K562 treated with DMSO at 1 percent for 12 hours (cell line): Measurements from ENCODE around the gene SLC34A3. TPM values are rescaled to one million over a fixed set of nuclear protein-coding genes. Genes with fewer than 3 reads are reported as not detected.

Experiments used
- total RNA-seq: library from RNA; unstranded; fragments of 300-600 nt; gene quantifications from 2 replicates; pipeline ENCODE4 v1.2.3, GENCODE V29; 2022; ENCODE audit not compliant: insufficient read depth

Gene SLC34A3
- total RNA-seq, 1 experiment from 2014 or later = not detected

Other genes with a start within 250 kb of the SLC34A3 start
- not detected in 2 replicates for gene LCNL1, start 247.9 kb upstream of the SLC34A3 start, total RNA-seq
- gene PAXX, start 238.5 kb upstream of the SLC34A3 start, total RNA-seq = 91.4 and 99.8 TPM in 2 replicates
- gene CLIC3, start 234.3 kb upstream of the SLC34A3 start, total RNA-seq = not detected in 2 replicates
- gene ABCA2, start 202.7 kb upstream of the SLC34A3 start, total RNA-seq = 5.4 and 10.9 TPM in 2 replicates
- not detected in 2 replicates for gene FUT7, start 198.8 kb upstream of the SLC34A3 start, total RNA-seq
- gene NPDC1, start 184.7 kb upstream of the SLC34A3 start, total RNA-seq = 1.0 and 4.3 TPM in 2 replicates
- not detected in 2 replicates for gene ENTPD2, start 176.8 kb upstream of the SLC34A3 start, total RNA-seq
- 17.4 and 28.8 TPM in 2 replicates for gene SAPCD2, start 160.3 kb upstream of the SLC34A3 start, total RNA-seq
- gene UAP1L1, start 153.4 kb upstream of the SLC34A3 start, total RNA-seq = 5.9 and 8.8 TPM in 2 replicates
- 47.0 and 51.4 TPM in 2 replicates for gene MAN1B1, start 143.9 kb upstream of the SLC34A3 start, total RNA-seq
- gene DPP7, start 116.2 kb upstream of the SLC34A3 start, total RNA-seq = 194 and 200 TPM in 2 replicates
- gene GRIN1, start 91.7 kb upstream of the SLC34A3 start, total RNA-seq = 0.85 TPM in 1 of 2 replicates, not detected in the other
- not detected in 2 replicates for gene LRRC26, start 60.9 kb upstream of the SLC34A3 start, total RNA-seq
- not detected in 2 replicates for gene TMEM210, start 58.8 kb upstream of the SLC34A3 start, total RNA-seq
- 35.8 and 51.1 TPM in 2 replicates for gene ANAPC2, start 42.3 kb upstream of the SLC34A3 start, total RNA-seq
- 138 and 226 TPM in 2 replicates for gene SSNA1, start 42.2 kb upstream of the SLC34A3 start, total RNA-seq
- 23.4 and 26.9 TPM in 2 replicates for gene TPRN, start 30.2 kb upstream of the SLC34A3 start, total RNA-seq
- 54.3 and 56.7 TPM in 2 replicates for gene TMEM203, start 25.3 kb upstream of the SLC34A3 start, total RNA-seq
- 12.6 and 31.3 TPM in 2 replicates for gene NDOR1, start 25.2 kb upstream of the SLC34A3 start, total RNA-seq
- gene RNF208, start 8.7 kb upstream of the SLC34A3 start, total RNA-seq = 7.4 and 10.2 TPM in 2 replicates
- gene CYSRT1, start 5.7 kb upstream of the SLC34A3 start, total RNA-seq = 0.98 TPM in 1 of 2 replicates, not detected in the other
- gene RNF224, start 3.4 kb upstream of the SLC34A3 start, total RNA-seq = not detected in 2 replicates
- 804 and 847 TPM in 2 replicates for gene TUBB4B, start 10.4 kb downstream of the SLC34A3 start, total RNA-seq
- gene STPG3, start 20.4 kb downstream of the SLC34A3 start, total RNA-seq = not detected in 2 replicates
- gene NELFB, start 24.4 kb downstream of the SLC34A3 start, total RNA-seq = 77.5 and 88.0 TPM in 2 replicates
- 52.4 and 66.1 TPM in 2 replicates for gene TOR4A, start 46.8 kb downstream of the SLC34A3 start, total RNA-seq
- 15.8 and 25.4 TPM in 2 replicates for gene NRARP, start 71.4 kb downstream of the SLC34A3 start, total RNA-seq
- gene EXD3, start 192.3 kb downstream of the SLC34A3 start, total RNA-seq = 10.2 and 10.6 TPM in 2 replicates
- 1.6 TPM in 2 replicates for gene NOXA1, start 192.5 kb downstream of the SLC34A3 start, total RNA-seq
- gene ENTPD8, start 210.5 kb downstream of the SLC34A3 start, total RNA-seq = 0.38 TPM in 1 of 2 replicates, not detected in the other
- 34.2 and 45.7 TPM in 2 replicates for gene NSMF, start 228.4 kb downstream of the SLC34A3 start, total RNA-seq